GM12891 (cell line): ENCODE measurements around the gene MGAT3.

Source experiments
- POLR2A ChIP-seq: IDR thresholded peaks from 2 replicates; pipeline ENCODE4 v1.6.1; 2011; ENCODE audit warnings: low read depth, low read length, control low read depth
- POLR2AphosphoS5 ChIP-seq: IDR thresholded peaks from 2 replicates; pipeline ENCODE4 v1.6.1; 2011; ENCODE audit warnings: low read depth, low read length, control low read depth
- TAF1 ChIP-seq: IDR thresholded peaks from 2 replicates; pipeline ENCODE4 v1.6.1; 2011; ENCODE audit warnings: low read depth, low read length, control low read depth

DNA sequence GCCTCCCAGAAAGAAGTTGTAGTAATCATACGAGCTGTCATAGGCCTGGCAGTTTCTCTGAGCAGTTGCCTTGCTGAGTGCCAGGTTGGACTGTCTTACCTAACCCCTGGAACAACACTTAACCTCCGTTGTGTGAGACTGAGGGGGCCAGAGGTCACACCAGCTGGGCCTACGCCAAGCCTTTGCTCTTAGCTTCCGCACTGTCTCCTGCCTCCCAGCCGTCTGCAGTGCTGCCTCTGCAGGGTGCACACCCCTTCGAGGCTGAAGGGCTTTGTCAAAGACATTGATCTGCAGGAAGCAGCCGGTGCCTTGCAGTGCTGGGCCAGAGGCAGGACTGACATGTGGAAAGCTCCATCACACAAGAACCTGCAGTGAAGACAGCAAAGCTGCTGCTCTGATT is 40.5 kb upstream of the MGAT3 start:
- no peak for TF ChIP-seq POLR2A
- no peak for TF ChIP-seq POLR2AphosphoS5
- TF ChIP-seq TAF1: no peak
